ENCODE results near the gene TRAF7. TPM values are rescaled to one million over a fixed set of nuclear protein-coding genes. Genes with fewer than 3 reads are reported as not detected.

TRAF7 gene
- total RNA-seq, 1 donor from 2014 or later, result 190 TPM

DNA sequence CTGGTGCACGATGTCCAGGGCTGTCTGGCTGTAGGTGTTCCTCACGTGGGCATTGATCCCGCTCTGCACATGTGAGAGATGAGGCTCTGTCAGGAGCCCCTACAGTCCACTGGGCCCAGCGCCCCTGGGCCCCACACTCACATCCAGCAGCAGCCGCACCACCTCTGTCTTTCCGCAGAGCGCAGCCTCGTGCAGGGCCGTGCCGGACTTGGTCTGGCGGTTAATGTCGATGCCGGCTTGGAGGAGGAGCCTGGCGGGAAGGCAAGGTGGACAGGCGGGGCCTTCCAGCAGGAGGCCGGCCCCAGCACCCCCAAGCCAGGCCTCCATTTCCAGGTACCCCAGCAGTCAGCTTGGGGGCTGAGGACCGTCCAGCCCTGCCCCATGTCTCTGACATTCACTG is 31.6 kb downstream of the TRAF7 start:
- H3K27ac Mint-ChIP-seq (ENCODE audit: unreplicated experiment), result no peak overlapping the region

DNA sequence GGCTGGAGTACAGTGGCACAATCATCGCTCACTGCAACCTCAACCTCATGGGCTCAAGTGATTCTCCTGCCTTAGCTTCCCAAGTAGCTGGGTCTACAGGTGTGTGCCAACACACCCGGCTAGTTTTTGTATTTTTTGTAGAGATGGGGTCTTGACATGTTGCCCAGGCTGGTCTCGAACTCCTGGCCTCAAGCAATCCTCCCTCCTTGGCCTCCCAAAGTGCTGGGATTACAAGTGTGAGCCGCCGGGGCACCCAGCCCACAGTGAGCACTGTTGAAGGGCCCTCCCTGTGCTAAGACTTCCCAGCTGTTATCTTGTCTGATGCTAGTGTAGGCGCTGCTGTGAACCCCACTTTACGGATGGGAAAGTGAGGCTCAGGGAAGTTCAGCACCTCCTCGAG is 32.8 kb downstream of the TRAF7 start:
- peaks cover 16% of the 10 kb centered on the region for H3K27me3 Mint-ChIP-seq (ENCODE audit: unreplicated experiment)
- H3K27ac Mint-ChIP-seq (ENCODE audit: unreplicated experiment), result no peak overlapping the region
- H3K9me3 Mint-ChIP-seq (ENCODE audit: unreplicated experiment), result no peaks in the 10 kb centered on the region
- no peak for DNase-seq (ENCODE audit: low spot score)
- no peak overlapping the region for H3K4me3 Mint-ChIP-seq (ENCODE audit: unreplicated experiment)
- no peaks in the 10 kb centered on the region for H3K4me1 Mint-ChIP-seq (ENCODE audit: unreplicated experiment)
- no peaks in the 10 kb centered on the region for H3K36me3 Mint-ChIP-seq (ENCODE audit: low read depth, unreplicated experiment)
- TF ChIP-seq, protein P1, sequence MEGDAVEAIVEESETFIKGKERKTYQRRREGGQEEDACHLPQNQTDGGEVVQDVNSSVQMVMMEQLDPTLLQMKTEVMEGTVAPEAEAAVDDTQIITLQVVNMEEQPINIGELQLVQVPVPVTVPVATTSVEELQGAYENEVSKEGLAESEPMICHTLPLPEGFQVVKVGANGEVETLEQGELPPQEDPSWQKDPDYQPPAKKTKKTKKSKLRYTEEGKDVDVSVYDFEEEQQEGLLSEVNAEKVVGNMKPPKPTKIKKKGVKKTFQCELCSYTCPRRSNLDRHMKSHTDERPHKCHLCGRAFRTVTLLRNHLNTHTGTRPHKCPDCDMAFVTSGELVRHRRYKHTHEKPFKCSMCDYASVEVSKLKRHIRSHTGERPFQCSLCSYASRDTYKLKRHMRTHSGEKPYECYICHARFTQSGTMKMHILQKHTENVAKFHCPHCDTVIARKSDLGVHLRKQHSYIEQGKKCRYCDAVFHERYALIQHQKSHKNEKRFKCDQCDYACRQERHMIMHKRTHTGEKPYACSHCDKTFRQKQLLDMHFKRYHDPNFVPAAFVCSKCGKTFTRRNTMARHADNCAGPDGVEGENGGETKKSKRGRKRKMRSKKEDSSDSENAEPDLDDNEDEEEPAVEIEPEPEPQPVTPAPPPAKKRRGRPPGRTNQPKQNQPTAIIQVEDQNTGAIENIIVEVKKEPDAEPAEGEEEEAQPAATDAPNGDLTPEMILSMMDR (IDR thresholded peaks at IDR 0.05; ENCODE audit: unreplicated experiment), result no peak

More for the DNA sequence above, 31.6 kb downstream of the TRAF7 start:
- TF ChIP-seq, protein P1 (IDR thresholded peaks at IDR 0.05; ENCODE audit: unreplicated experiment), result no peak
- DNase-seq (ENCODE audit: low spot score), result no peak
- Mint-ChIP-seq H3K36me3 (ENCODE audit: low read depth, unreplicated experiment) (peaks cover 3% of the 10 kb centered on the region), H3K4me3 (ENCODE audit: unreplicated experiment) (no peak overlapping the region), H3K27me3 (ENCODE audit: unreplicated experiment) (peaks cover 19% of the 10 kb centered on the region), H3K9me3 (ENCODE audit: unreplicated experiment) (no peaks in the 10 kb centered on the region), H3K4me1 (ENCODE audit: unreplicated experiment) (no peaks in the 10 kb centered on the region)

DNA sequence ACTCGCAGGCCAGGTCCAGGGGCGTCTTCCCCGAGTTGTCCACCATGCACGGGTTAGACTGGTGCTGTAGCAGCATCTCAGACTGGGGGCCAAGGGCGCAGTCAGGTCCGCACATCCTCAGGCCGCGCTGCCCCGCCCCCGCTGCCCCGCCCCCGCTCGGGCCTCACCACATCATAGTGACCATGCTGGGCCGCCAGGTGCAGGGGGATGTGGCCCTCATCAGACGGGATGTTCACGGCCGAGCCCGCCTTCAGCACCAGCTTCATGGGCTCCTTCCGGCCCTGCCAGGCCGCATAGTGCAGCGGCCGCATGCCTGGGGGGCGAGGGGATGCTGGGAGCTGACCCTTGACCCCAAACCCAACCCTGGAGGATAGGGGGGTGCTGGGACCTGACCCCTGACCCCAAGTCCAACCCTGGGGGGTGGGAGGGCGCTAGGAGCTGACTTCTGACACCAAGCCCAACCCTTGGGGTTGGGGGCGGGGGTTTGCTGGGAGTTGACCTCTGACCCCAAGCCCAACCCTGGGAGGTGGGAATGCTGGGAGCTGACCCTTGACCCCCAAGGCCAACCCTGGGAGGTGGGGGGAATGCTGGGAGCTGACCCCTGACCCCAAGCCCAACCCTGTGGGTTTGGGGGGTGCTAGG is 33.8 kb downstream of the TRAF7 start:
- no peaks in the 10 kb centered on the region for H3K36me3 Mint-ChIP-seq (ENCODE audit: low read depth, unreplicated experiment)
- H3K27ac Mint-ChIP-seq (ENCODE audit: unreplicated experiment), result no peak overlapping the region

GRCh38 chr16:2190002-2190658 is 34.5 kb downstream of the TRAF7 start:
- TF ChIP-seq, protein P1 (IDR thresholded peaks at IDR 0.05; ENCODE audit: unreplicated experiment), result no peak
- H3K27ac Mint-ChIP-seq (ENCODE audit: unreplicated experiment), result no peak overlapping the region
- no peaks in the 10 kb centered on the region for H3K36me3 Mint-ChIP-seq (ENCODE audit: low read depth, unreplicated experiment)
- H3K4me3 Mint-ChIP-seq (ENCODE audit: unreplicated experiment), result no peak overlapping the region
- DNase-seq (ENCODE audit: low spot score), result no peak
- no peaks in the 10 kb centered on the region for H3K9me3 Mint-ChIP-seq (ENCODE audit: unreplicated experiment)
- H3K4me1 Mint-ChIP-seq (ENCODE audit: unreplicated experiment), result no peaks in the 10 kb centered on the region
- peaks cover 20% of the 10 kb centered on the region for H3K27me3 Mint-ChIP-seq (ENCODE audit: unreplicated experiment)

More for the DNA sequence above, 33.8 kb downstream of the TRAF7 start:
- Mint-ChIP-seq H3K4me1 (ENCODE audit: unreplicated experiment) (no peaks in the 10 kb centered on the region), H3K4me3 (ENCODE audit: unreplicated experiment) (no peak overlapping the region), H3K9me3 (ENCODE audit: unreplicated experiment) (no peaks in the 10 kb centered on the region), H3K27me3 (ENCODE audit: unreplicated experiment) (peaks cover 16% of the 10 kb centered on the region)
- DNase-seq (ENCODE audit: low spot score), result no peak
- TF ChIP-seq, protein P1 (IDR thresholded peaks at IDR 0.05; ENCODE audit: unreplicated experiment), result no peak

All from endothelial cell (in vitro differentiated cells).